Stimulated activated memory B cell treated with anti-CD40 and anti-IgM and Interleukin-4, amounts not matched to agents 10 μg/mL and 1 μg/mL and 100 μg/mL, for 72 hours (primary cell): ENCODE measurements around the gene ITGA2B.

Experiments used
- ATAC-seq: fragments of 150-1000 bp; cut with Tn5 transposase; 2 replicates; pipeline ENCODE4 v1.10.0; 2021
- H3K27ac Mint-ChIP-seq: one replicate; pipeline ENCODE4 v1.8.0; 2022; ENCODE audit warnings: mild to moderate bottlenecking, mixed read lengths
- H3K27me3 Mint-ChIP-seq: one replicate; pipeline ENCODE4 v1.8.0; 2022; ENCODE audit warnings: mixed read lengths
- H3K36me3 Mint-ChIP-seq: one replicate; pipeline ENCODE4 v1.8.0; 2022; ENCODE audit warnings: mixed read lengths
- H3K4me1 Mint-ChIP-seq: one replicate; pipeline ENCODE4 v1.8.0; 2022; ENCODE audit warnings: mixed read lengths
- H3K4me3 Mint-ChIP-seq: one replicate; pipeline ENCODE4 v1.8.0; 2022; ENCODE audit warnings: mild to moderate bottlenecking, moderate library complexity, mixed read lengths
- H3K9me3 Mint-ChIP-seq: one replicate; pipeline ENCODE4 v1.8.0; 2022; ENCODE audit warnings: mixed read lengths

The ITGA2B gene

GRCh38 chr17:44389281-44389680, at the start of gene ITGA2B:
Gene ITGA2B (minus strand): TSS chr17:44389649. CDS start chr17:44389473, 176 bp downstream.
- Mint-ChIP-seq H3K36me3 (no peaks in the 10 kb centered on the region), H3K4me1 (peaks cover 32% of the 10 kb centered on the region), H3K27ac (no peak within 1 kb of the TSS), H3K27me3 (peaks cover 47% of the 10 kb centered on the region), H3K4me3 (no peak within 1 kb of the TSS), H3K9me3 (peaks cover 5% of the 10 kb centered on the region)
- no peak for ATAC-seq

- peaks cover 8% of the 10 kb centered on the region for H3K36me3 Mint-ChIP-seq
- H3K9me3 Mint-ChIP-seq = no peaks in the 10 kb centered on the region
- H3K27ac Mint-ChIP-seq = no peak overlapping the region
- no peak for ATAC-seq
- H3K4me1 Mint-ChIP-seq = peaks cover 9% of the 10 kb centered on the region
- H3K4me3 Mint-ChIP-seq = no peak overlapping the region
- no peaks in the 10 kb centered on the region for H3K27me3 Mint-ChIP-seq
Measured at GRCh38 chr17:44439168-44439567, 49.7 kb upstream of the ITGA2B start.

- ATAC-seq = no peak
- no peak overlapping the region for H3K27ac Mint-ChIP-seq
Measured at GRCh38 chr17:44438636-44439035, 49.2 kb upstream of the ITGA2B start.

GRCh38 chr17:44436336-44436735, 46.9 kb upstream of the ITGA2B start:
- Mint-ChIP-seq H3K27ac (no peak overlapping the region), H3K4me3 (no peak overlapping the region), H3K9me3 (no peaks in the 10 kb centered on the region), H3K4me1 (peaks cover 9% of the 10 kb centered on the region), H3K27me3 (no peaks in the 10 kb centered on the region), H3K36me3 (peaks cover 36% of the 10 kb centered on the region)
- no peak for ATAC-seq

More at GRCh38 chr17:44438636-44439035, 49.2 kb upstream of the ITGA2B start:
- Mint-ChIP-seq H3K36me3 (peaks cover 14% of the 10 kb centered on the region), H3K9me3 (no peaks in the 10 kb centered on the region), H3K27me3 (no peaks in the 10 kb centered on the region), H3K4me1 (peaks cover 9% of the 10 kb centered on the region), H3K4me3 (no peak overlapping the region)

GRCh38 chr17:44432254-44433157, 43.1 kb upstream of the ITGA2B start:
- Mint-ChIP-seq H3K27me3 (no peaks in the 10 kb centered on the region), H3K27ac (no peak overlapping the region), H3K4me1 (no peaks in the 10 kb centered on the region), H3K4me3 (no peak overlapping the region), H3K9me3 (no peaks in the 10 kb centered on the region), H3K36me3 (peaks cover 40% of the 10 kb centered on the region)
- ATAC-seq = no peak

- no peaks in the 10 kb centered on the region for H3K27me3 Mint-ChIP-seq
- no peaks in the 10 kb centered on the region for H3K9me3 Mint-ChIP-seq
- peaks cover 27% of the 10 kb centered on the region for H3K36me3 Mint-ChIP-seq
- H3K4me1 Mint-ChIP-seq = no peaks in the 10 kb centered on the region
- H3K4me3 Mint-ChIP-seq = no peak overlapping the region
- ATAC-seq = no peak
- no peak overlapping the region for H3K27ac Mint-ChIP-seq
Measured at GRCh38 chr17:44424828-44425461, 35.5 kb upstream of the ITGA2B start.

- H3K4me3 Mint-ChIP-seq = no peak overlapping the region
- H3K27me3 Mint-ChIP-seq = no peaks in the 10 kb centered on the region
- peak; percentile 39 for ATAC-seq
- no peaks in the 10 kb centered on the region for H3K9me3 Mint-ChIP-seq
- peak overlapping the region; percentile 12 for H3K27ac Mint-ChIP-seq
- peaks cover 8% of the 10 kb centered on the region for H3K4me1 Mint-ChIP-seq
- peaks cover 33% of the 10 kb centered on the region for H3K36me3 Mint-ChIP-seq
Measured at GRCh38 chr17:44417553-44417952, 28.1 kb upstream of the ITGA2B start.

GRCh38 chr17:44416558-44417289, 27.3 kb upstream of the ITGA2B start:
- peaks cover 35% of the 10 kb centered on the region for H3K36me3 Mint-ChIP-seq
- no peak for ATAC-seq
- H3K27me3 Mint-ChIP-seq = no peaks in the 10 kb centered on the region
- H3K4me3 Mint-ChIP-seq = no peak overlapping the region
- H3K27ac Mint-ChIP-seq = no peak overlapping the region
- no peaks in the 10 kb centered on the region for H3K9me3 Mint-ChIP-seq
- peaks cover 8% of the 10 kb centered on the region for H3K4me1 Mint-ChIP-seq

- H3K4me1 Mint-ChIP-seq = peaks cover 8% of the 10 kb centered on the region
- no peak overlapping the region for H3K4me3 Mint-ChIP-seq
- H3K27me3 Mint-ChIP-seq = no peaks in the 10 kb centered on the region
- H3K27ac Mint-ChIP-seq = no peak overlapping the region
- no peaks in the 10 kb centered on the region for H3K9me3 Mint-ChIP-seq
- ATAC-seq = no peak
- peaks cover 28% of the 10 kb centered on the region for H3K36me3 Mint-ChIP-seq
Measured at GRCh38 chr17:44414394-44415155, 25.1 kb upstream of the ITGA2B start.

- ATAC-seq = peak; percentile 34
- no peaks in the 10 kb centered on the region for H3K9me3 Mint-ChIP-seq
- no peak overlapping the region for H3K27ac Mint-ChIP-seq
- no peak overlapping the region for H3K4me3 Mint-ChIP-seq
- H3K27me3 Mint-ChIP-seq = no peaks in the 10 kb centered on the region
- H3K36me3 Mint-ChIP-seq = peaks cover 27% of the 10 kb centered on the region
- peaks cover 12% of the 10 kb centered on the region for H3K4me1 Mint-ChIP-seq
Measured at GRCh38 chr17:44409309-44410028, 20.0 kb upstream of the ITGA2B start.

GRCh38 chr17:44408786-44409185, 19.3 kb upstream of the ITGA2B start:
- Mint-ChIP-seq H3K27ac (peak overlapping the region; percentile 7), H3K9me3 (no peaks in the 10 kb centered on the region)
- ATAC-seq = peak; percentile 73

GRCh38 chr17:44402564-44403172, 13.2 kb upstream of the ITGA2B start:
- H3K27me3 Mint-ChIP-seq = no peaks in the 10 kb centered on the region
- H3K27ac Mint-ChIP-seq = no peak overlapping the region
- H3K4me1 Mint-ChIP-seq = peaks cover 14% of the 10 kb centered on the region
- peak; percentile 82 for ATAC-seq
- H3K36me3 Mint-ChIP-seq = peaks cover 66% of the 10 kb centered on the region
- no peaks in the 10 kb centered on the region for H3K9me3 Mint-ChIP-seq
- no peak overlapping the region for H3K4me3 Mint-ChIP-seq

More at GRCh38 chr17:44408786-44409185, 19.3 kb upstream of the ITGA2B start:
- Mint-ChIP-seq H3K4me1 (peaks cover 13% of the 10 kb centered on the region), H3K27me3 (no peaks in the 10 kb centered on the region), H3K36me3 (peaks cover 26% of the 10 kb centered on the region), H3K4me3 (no peak overlapping the region)

GRCh38 chr17:44400226-44400847, 10.9 kb upstream of the ITGA2B start:
- Mint-ChIP-seq H3K27me3 (no peaks in the 10 kb centered on the region), H3K36me3 (peaks cover 70% of the 10 kb centered on the region)
- no peak for ATAC-seq

More at GRCh38 chr17:44400226-44400847, 10.9 kb upstream of the ITGA2B start:
- Mint-ChIP-seq H3K4me3 (no peak overlapping the region), H3K9me3 (no peaks in the 10 kb centered on the region), H3K4me1 (peaks cover 14% of the 10 kb centered on the region), H3K27ac (no peak overlapping the region)
